Osteoblast (primary cell): Measurements from ENCODE around the gene TBX21. TPM values are rescaled to one million over a fixed set of nuclear protein-coding genes. Genes with fewer than 3 reads are reported as not detected.

Experiments used
- DNase-seq: peaks from one replicate; pipeline ENCODE4 v3.0.0; 2011; ENCODE audit warnings: low spot score, mixed read lengths; ENCODE audit not compliant: insufficient read length; ENCODE audit errors: missing footprints
- H2AFZ ChIP-seq: 2 replicates; pipeline ENCODE4 v1.6.0; 2011; ENCODE audit warnings: mild to moderate bottlenecking, low read length
- H3K27ac ChIP-seq: 2 replicates; pipeline ENCODE4 v1.5.1; 2011; ENCODE audit warnings: mild to moderate bottlenecking, low read depth, low read length, moderate library complexity
- H3K27me3 ChIP-seq: 2 replicates; pipeline ENCODE4 v1.6.0; 2012; ENCODE audit warnings: mild to moderate bottlenecking, control low read depth, inconsistent platforms, low read length, moderate library complexity; ENCODE audit not compliant: insufficient read depth
- H3K36me3 ChIP-seq: 2 replicates; pipeline ENCODE4 v1.5.1; 2011; ENCODE audit warnings: mild to moderate bottlenecking, low read length, control low read depth, moderate library complexity; ENCODE audit not compliant: insufficient read depth
- H3K4me1 ChIP-seq: 2 replicates; pipeline ENCODE4 v1.5.1; 2011; ENCODE audit warnings: mild to moderate bottlenecking, low read length, control low read depth, moderate library complexity; ENCODE audit not compliant: insufficient read depth
- H3K4me2 ChIP-seq: 2 replicates; pipeline ENCODE4 v1.6.0; 2011; ENCODE audit warnings: mild to moderate bottlenecking, low read length; ENCODE audit not compliant: insufficient read depth
- H3K4me3 ChIP-seq: fragments of 200-600 bp; sonication (generic); 3 replicates; pipeline ENCODE4 v1.5.1; 2012; ENCODE audit warnings: mild to moderate bottlenecking, low read length, inconsistent platforms; ENCODE audit not compliant: insufficient read depth
- H3K79me2 ChIP-seq: 2 replicates; pipeline ENCODE4 v1.6.0; 2012; ENCODE audit warnings: mild to moderate bottlenecking, low read length, control low read depth, inconsistent platforms; ENCODE audit not compliant: insufficient read depth
- H3K9me3 ChIP-seq: 2 replicates; pipeline ENCODE4 v1.5.1; 2011; ENCODE audit warnings: low read depth, low read length, control low read depth
- H4K20me1 ChIP-seq: 2 replicates; pipeline ENCODE4 v1.6.0; 2012; ENCODE audit warnings: mild to moderate bottlenecking, low read length, control low read depth; ENCODE audit not compliant: insufficient read depth
- CTCF ChIP-seq: IDR thresholded peaks from 2 replicates; pipeline ENCODE4 v1.5.1; 2011; ENCODE audit warnings: mild to moderate bottlenecking, low read depth, low read length, moderate library complexity; ENCODE audit errors: extremely low read depth
- total RNA-seq: library from RNA; depleted of rRNA; stranded (reverse); fragments of >200 nt; gene quantifications from 2 replicates; pipeline ENCODE4 v1.2.3, GENCODE V29; 2012

TBX21 gene
- total RNA-seq, 1 donor = not detected

GRCh38 chr17:47696717-47697642 is 36.1 kb upstream of the TBX21 start:
- TF ChIP-seq CTCF = no peak
- no peak overlapping the region for H2AFZ ChIP-seq
- no peaks in the 10 kb centered on the region for H3K27me3 ChIP-seq
- peak; percentile 89 for DNase-seq
- no peak overlapping the region for H3K4me3 ChIP-seq
- H3K4me2 ChIP-seq = no peak overlapping the region
- no peak overlapping the region for H3K27ac ChIP-seq
- peaks cover 19% of the 10 kb centered on the region for H4K20me1 ChIP-seq
- H3K79me2 ChIP-seq = no peaks in the 10 kb centered on the region
- H3K9me3 ChIP-seq = no peaks in the 10 kb centered on the region
- peaks cover 8% of the 10 kb centered on the region for H3K36me3 ChIP-seq
- peaks cover 14% of the 10 kb centered on the region for H3K4me1 ChIP-seq

DNA sequence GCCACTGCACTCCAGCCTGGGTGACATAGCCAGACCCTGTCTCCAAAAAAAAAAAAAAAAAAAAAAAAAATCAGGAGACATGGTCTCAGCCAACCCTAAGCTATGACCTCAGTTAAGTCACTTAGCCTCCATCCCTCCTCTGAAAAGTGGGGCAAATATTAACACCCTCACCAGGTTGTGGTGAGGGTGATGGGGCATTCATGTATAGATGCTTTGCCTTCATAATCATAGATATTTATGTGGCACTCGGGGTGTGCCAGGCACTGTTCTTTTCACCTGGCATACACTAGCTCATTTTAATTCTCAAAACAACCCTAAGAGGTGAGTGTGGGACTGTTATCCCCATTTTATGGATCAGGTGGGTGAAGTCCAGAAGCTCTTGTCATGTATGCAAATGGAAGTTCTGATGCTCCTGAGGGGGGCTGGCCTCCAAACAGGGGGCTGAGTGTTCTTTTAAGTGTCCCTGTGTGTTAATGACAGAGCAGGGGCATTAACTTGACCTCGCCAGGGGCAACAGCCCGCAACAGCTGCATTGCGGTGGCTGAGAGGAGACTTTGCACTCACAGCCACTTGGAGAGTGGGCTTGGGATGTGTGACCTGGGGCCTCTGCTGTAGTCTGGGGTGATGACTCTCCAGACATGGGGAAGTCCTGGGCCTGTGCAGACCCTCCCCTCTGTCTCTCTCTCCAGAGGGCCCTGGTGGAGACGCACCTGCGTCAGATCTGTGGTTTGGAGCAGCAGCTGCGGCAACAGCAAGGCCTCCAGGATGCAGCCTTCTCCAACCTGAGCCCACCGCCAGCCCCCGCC is 34.9 kb upstream of the TBX21 start:
- Histone ChIP-seq H3K27ac (no peak overlapping the region), H3K27me3 (no peaks in the 10 kb centered on the region), H3K79me2 (no peaks in the 10 kb centered on the region), H2AFZ (no peak overlapping the region), H3K9me3 (no peaks in the 10 kb centered on the region), H3K4me2 (no peak overlapping the region), H3K4me3 (no peak overlapping the region), H3K36me3 (peaks cover 8% of the 10 kb centered on the region), H4K20me1 (peaks cover 21% of the 10 kb centered on the region), H3K4me1 (peaks cover 11% of the 10 kb centered on the region)
- peak; percentile 71 for DNase-seq
- TF ChIP-seq CTCF = no peak

DNA sequence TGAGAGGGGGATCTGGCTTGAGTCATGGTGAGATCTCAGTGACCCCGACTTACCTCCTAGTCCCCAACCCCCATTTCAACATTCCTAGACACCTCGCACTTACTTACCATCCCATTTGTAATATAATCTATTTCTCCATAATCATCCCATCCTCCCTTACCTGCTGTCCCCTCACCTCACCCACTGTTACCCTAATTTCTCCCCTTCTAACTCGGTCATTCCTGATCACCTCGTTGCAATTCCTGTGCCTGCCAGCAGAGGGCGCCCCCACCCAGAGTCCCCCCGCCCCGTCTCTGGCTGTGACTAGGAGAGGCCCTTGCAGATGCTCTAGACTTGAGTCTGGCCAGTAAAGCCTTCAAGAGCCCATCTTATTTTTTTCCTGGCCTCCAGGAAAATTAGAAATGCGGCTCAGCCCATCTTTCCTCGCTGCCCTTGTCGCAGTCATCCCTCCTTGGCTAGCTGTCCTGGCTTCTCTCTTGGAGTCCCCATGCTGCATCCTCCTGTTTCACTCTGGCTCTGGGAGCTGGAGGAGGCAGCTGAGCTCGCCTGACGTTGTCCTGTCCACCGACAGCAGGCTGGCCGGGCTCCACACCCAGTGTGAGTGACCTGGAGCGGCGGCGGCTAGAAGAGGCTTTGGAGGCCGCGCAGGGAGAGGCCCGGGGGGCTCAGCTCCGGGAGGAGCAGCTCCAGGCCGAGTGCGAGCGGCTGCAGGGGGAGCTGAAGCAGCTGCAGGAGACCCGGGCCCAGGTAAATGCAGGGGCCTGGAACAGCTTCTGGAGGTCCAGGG is 34.1 kb upstream of the TBX21 start:
- H3K36me3 ChIP-seq = peaks cover 8% of the 10 kb centered on the region
- H3K27ac ChIP-seq = no peak overlapping the region
- no peaks in the 10 kb centered on the region for H3K27me3 ChIP-seq
- no peaks in the 10 kb centered on the region for H3K9me3 ChIP-seq
- H3K4me3 ChIP-seq = no peak overlapping the region
- no peak overlapping the region for H3K4me2 ChIP-seq
- H4K20me1 ChIP-seq = peaks cover 21% of the 10 kb centered on the region
- H3K4me1 ChIP-seq = peaks cover 7% of the 10 kb centered on the region
- peak; percentile 100 for DNase-seq
- no peaks in the 10 kb centered on the region for H3K79me2 ChIP-seq
- TF ChIP-seq CTCF = peak; percentile 78
- no peak overlapping the region for H2AFZ ChIP-seq
